GM12801 (cell line): Measurements from ENCODE around the gene NOC2L.

Experiments used
- TF ChIP-seq, protein P1 (sequence below): IDR thresholded peaks from one replicate; pipeline ENCODE4 v1.5.1; 2011; ENCODE audit warnings: control low read depth; ENCODE audit not compliant: insufficient read length; ENCODE audit errors: extremely low read depth

The NOC2L gene

DNA sequence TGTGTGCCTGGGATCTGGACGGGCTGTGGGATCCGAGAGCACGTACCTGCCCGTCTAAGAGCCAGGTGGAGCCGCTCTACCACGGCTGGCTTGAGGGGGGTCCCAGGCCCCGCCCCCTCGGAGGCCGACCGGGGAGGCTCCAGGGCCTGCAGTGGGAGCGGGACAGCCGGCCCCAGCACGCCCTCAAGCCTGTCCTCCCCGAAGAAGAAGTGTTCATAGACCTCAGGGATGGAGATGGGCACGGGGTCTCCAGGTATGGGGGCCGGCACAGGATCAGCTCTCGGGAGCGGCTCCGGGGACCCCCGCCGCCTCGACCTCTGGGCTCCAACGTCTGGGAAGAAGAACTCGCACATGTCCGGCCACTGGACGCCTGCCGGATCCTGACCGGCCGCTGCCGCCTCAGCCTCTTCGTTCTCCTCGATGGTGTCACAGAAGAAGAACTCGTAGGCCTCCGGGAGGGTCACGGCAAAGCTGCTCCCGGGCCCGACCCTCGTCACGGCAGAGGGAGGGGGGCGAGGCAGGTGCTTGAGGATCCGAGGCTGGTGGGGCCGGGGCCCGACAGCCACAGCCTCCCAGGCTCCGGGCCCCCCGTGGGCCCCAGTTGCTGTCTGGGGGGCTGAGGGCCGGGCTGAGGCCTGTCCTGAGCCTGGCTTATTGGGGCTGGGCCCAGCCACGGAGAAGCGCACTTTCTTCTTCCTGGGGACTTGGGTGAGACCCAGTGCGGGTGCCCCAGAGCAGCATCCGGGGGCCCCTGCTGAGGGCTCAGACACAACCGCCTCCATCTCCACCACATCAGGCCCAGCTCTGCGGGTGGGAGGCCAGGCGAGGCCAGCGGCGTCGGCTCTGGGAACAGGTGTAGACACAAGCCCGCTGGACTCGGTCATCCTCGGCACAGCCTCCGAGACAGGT is 20.0 kb upstream of the NOC2L start:
- TF ChIP-seq, protein P1, sequence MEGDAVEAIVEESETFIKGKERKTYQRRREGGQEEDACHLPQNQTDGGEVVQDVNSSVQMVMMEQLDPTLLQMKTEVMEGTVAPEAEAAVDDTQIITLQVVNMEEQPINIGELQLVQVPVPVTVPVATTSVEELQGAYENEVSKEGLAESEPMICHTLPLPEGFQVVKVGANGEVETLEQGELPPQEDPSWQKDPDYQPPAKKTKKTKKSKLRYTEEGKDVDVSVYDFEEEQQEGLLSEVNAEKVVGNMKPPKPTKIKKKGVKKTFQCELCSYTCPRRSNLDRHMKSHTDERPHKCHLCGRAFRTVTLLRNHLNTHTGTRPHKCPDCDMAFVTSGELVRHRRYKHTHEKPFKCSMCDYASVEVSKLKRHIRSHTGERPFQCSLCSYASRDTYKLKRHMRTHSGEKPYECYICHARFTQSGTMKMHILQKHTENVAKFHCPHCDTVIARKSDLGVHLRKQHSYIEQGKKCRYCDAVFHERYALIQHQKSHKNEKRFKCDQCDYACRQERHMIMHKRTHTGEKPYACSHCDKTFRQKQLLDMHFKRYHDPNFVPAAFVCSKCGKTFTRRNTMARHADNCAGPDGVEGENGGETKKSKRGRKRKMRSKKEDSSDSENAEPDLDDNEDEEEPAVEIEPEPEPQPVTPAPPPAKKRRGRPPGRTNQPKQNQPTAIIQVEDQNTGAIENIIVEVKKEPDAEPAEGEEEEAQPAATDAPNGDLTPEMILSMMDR = no peak

DNA sequence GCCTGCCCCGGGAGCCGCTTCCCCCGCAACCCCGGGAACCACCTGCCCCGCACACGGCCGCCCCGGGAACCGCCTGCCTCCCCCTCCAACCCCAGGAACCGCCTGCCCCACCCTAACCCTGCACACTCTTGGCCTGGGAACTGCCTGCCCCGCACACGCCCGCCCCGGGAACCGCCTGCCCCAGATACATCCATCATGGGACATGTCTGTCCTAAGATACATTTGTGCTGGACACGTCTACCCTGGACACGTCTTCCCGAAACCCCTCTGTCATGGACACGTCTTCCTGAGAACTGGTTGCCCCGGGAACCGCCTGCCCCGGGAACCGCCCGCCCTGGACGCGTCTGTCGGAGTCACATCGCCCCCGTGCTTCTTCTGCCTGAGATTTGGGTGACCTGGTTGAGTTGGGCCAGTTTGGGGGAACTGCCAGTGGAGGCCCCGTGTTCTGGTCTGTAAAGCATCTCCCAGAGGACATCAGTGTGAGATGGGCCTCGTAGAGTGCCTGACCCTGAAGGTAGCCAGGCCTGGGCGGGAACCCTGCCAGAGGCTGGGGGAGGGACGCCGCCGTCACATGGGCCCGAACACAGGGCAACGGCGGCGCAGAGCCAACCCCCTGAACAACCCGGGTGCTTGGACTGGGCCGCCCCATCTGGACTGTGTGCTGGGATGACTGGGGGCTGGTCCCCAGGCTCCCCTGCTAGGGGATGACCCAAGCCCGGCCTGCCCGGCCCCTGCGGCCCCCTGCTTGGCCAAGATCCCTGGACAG is 19.2 kb upstream of the NOC2L start:
- TF ChIP-seq, protein P1 = no peak

DNA sequence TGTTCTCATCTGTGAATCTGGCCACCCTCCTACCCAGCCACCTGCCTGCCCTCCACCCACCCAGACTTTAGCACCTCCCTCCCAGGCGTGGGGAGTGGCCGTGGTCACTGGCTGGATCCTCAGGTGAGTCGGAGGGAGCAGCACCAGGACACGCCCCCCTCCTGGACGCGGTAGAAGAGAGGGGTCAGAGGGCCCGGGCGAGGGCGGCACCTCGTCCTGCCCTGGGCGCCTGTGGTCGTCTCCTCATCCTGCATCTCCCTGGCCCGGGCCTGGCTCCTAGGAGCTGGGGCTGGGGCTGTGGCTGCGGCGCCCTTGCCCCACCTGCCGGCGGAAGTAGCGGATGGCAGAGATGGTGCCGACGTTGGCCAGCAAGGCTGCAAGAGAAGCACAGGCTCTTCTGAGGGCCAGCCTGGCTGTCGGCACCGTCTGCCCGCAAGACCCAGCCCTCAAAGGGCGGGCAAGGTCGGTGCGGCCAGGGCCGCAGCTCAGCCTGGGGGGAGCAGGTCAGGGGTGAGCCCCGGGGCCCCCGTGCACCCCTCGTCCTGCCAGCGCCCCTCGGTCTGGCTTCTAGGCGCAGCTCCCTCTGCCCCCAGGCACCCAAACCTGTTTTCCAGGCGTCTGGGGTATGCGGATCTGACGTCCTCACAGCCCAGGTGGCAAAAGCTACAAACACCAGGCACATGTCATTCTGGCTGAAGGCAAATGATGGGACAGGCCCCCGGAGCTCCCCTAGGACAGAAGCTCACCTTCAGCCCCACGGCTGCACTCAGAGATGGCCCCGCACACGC is 17.0 kb upstream of the NOC2L start:
- TF ChIP-seq, protein P1 = no peak

DNA sequence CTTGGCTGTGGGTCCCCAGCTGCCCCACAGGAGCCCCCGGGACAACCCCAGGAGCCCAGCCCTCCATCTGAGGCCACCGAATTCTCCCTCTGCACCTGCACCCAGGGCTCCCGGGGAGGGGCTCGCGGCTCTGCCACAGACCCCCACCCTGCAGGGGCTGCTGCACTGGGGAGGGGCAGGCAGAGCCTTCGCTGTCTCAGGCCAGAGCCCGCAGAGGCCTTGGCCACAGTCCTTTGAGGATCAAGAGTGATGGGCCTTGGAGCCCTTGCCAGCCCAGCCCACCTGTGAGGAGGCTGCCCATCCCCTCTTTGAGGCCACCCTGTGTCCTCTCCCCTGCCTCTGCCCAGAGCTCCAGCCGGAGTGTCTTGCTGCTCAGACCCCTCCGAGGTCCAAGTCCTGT is 16.3 kb upstream of the NOC2L start:
- TF ChIP-seq, protein P1 = no peak

DNA sequence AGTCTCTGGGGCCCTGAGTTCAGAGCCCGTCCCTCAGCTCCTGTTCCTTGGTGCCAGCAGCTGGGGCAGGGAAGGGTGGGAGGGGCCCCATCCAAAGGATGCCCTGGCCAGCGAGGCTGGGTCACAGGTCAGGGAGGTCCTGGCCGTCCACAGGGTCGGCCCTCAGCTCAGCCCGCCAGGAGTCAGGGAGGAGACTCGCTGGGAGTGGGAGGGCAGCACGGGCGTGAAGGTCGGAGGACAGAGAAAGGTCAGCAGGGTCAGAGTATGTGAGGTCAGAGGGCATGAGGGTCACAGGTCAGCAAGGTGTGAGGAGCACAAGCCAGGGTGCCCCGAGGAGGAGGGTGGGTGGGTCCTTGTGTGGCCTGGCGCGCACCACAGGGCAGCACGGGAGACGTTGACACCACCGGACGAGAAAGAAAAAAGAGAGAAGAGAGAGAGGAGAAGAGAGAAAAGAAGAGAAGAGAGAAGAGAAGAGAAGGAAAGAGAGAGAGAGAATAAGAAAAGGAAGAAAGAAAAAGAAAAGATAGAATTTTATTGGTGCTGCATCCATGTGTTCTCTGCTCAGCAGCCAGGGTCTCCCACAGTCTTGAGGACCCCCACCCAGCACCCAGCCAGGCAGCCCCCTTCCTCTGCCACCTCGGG is 15.8 kb upstream of the NOC2L start:
- TF ChIP-seq, protein P1 = no peak

DNA sequence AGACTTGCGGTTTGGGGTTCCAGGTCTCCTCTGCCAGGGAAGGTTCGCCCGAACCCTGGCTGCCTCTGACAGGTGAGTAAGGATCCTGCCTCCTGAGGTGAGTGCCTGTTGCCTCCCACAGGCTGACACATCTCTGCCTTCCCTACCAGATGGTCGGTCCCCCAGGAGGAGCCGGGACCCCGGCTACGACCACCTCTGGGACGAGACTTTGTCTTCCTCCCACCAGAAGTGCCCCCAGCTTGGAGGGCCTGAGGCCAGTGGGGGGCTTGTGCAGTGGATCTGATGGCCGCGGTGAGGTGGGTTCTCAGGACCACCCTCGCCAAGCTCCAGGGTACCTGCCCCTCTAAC is 15.2 kb upstream of the NOC2L start:
- TF ChIP-seq, protein P1 = no peak
